Endothelial cell (in vitro differentiated cells): ENCODE results near the gene CFHR3. TPM values are rescaled to one million over a fixed set of nuclear protein-coding genes. Genes with fewer than 3 reads are reported as not detected.
"Not testable (repeated sequence)": the region's sequence is repeated elsewhere in the genome, so short reads cannot be mapped to it uniquely, and the experiment has no call there.

ENCODE experiments used
- DNase-seq: peaks from one replicate; pipeline ENCODE4 v3.0.0; 2021; ENCODE audit warnings: low spot score
- H3K27ac Mint-ChIP-seq: one replicate; pipeline ENCODE4 v1.8.0; 2021; ENCODE audit warnings: mixed read lengths, inconsistent platforms; ENCODE audit not compliant: unreplicated experiment
- H3K27me3 Mint-ChIP-seq: one replicate; pipeline ENCODE4 v1.8.0; 2021; ENCODE audit warnings: mild to moderate bottlenecking, moderate library complexity, mixed read lengths, inconsistent platforms; ENCODE audit not compliant: unreplicated experiment
- H3K36me3 Mint-ChIP-seq: one replicate; pipeline ENCODE4 v1.8.0; 2021; ENCODE audit warnings: mild to moderate bottlenecking, low read depth, mixed read lengths, inconsistent platforms; ENCODE audit not compliant: unreplicated experiment
- H3K4me1 Mint-ChIP-seq: one replicate; pipeline ENCODE4 v1.8.0; 2021; ENCODE audit warnings: mild to moderate bottlenecking, mixed read lengths, inconsistent platforms; ENCODE audit not compliant: unreplicated experiment
- H3K4me3 Mint-ChIP-seq: one replicate; pipeline ENCODE4 v1.8.0; 2021; ENCODE audit warnings: mild to moderate bottlenecking, mixed read lengths, inconsistent platforms; ENCODE audit not compliant: unreplicated experiment
- H3K9me3 Mint-ChIP-seq: one replicate; pipeline ENCODE4 v1.8.0; 2021; ENCODE audit warnings: mixed read lengths, inconsistent platforms; ENCODE audit not compliant: unreplicated experiment
- total RNA-seq: library from RNA; stranded (reverse); fragmentation: NEBNext Ultra II Directional; extraction: Animal tissue kit (Norgen Biotek cat#: 25700); gene quantifications from one replicate; pipeline ENCODE4 v1.2.1, GENCODE V29; 2021; ENCODE audit not compliant: unreplicated experiment
- TF ChIP-seq, protein P1 (sequence below): fragments of 200-600 bp; sonication (generic); IDR thresholded peaks from one replicate; pipeline ENCODE4 v1.5.0; 2021; ENCODE audit warnings: antibody characterized with exemption; ENCODE audit not compliant: unreplicated experiment

The CFHR3 gene
- total RNA-seq, 1 donor from 2014 or later: not detected

GRCh38 chr1:196777603-196778002 is 3.0 kb downstream of the CFHR3 start:
- no peaks in the 10 kb centered on the region for H3K27me3 Mint-ChIP-seq
- H3K4me1 Mint-ChIP-seq: no peaks in the 10 kb centered on the region
- TF ChIP-seq, protein P1, sequence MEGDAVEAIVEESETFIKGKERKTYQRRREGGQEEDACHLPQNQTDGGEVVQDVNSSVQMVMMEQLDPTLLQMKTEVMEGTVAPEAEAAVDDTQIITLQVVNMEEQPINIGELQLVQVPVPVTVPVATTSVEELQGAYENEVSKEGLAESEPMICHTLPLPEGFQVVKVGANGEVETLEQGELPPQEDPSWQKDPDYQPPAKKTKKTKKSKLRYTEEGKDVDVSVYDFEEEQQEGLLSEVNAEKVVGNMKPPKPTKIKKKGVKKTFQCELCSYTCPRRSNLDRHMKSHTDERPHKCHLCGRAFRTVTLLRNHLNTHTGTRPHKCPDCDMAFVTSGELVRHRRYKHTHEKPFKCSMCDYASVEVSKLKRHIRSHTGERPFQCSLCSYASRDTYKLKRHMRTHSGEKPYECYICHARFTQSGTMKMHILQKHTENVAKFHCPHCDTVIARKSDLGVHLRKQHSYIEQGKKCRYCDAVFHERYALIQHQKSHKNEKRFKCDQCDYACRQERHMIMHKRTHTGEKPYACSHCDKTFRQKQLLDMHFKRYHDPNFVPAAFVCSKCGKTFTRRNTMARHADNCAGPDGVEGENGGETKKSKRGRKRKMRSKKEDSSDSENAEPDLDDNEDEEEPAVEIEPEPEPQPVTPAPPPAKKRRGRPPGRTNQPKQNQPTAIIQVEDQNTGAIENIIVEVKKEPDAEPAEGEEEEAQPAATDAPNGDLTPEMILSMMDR: no peak
- DNase-seq: no peak
- H3K36me3 Mint-ChIP-seq: no peaks in the 10 kb centered on the region
- H3K27ac Mint-ChIP-seq: no peak overlapping the region
- H3K4me3 Mint-ChIP-seq: no peak overlapping the region
- H3K9me3 Mint-ChIP-seq: no peaks in the 10 kb centered on the region

- no peak overlapping the region for H3K27ac Mint-ChIP-seq
- no peaks in the 10 kb centered on the region for H3K36me3 Mint-ChIP-seq
- TF ChIP-seq, protein P1: peak; percentile 59
- peaks cover under 1% of the 10 kb centered on the region for H3K27me3 Mint-ChIP-seq
- no peaks in the 10 kb centered on the region for H3K4me1 Mint-ChIP-seq
- H3K4me3 Mint-ChIP-seq: no peak overlapping the region
- DNase-seq: no peak
- H3K9me3 Mint-ChIP-seq: no peaks in the 10 kb centered on the region
Measured at GRCh38 chr1:196779093-196779492, 4.5 kb downstream of the CFHR3 start.

GRCh38 chr1:196791252-196791651 is 16.6 kb downstream of the CFHR3 start:
- H3K9me3 Mint-ChIP-seq, H3K4me1 Mint-ChIP-seq, H3K27ac Mint-ChIP-seq, H3K36me3 Mint-ChIP-seq, DNase-seq, H3K27me3 Mint-ChIP-seq, H3K4me3 Mint-ChIP-seq: not testable (repeated sequence)

GRCh38 chr1:196794103-196794502 is 19.5 kb downstream of the CFHR3 start:
- H3K9me3 Mint-ChIP-seq, H3K27ac Mint-ChIP-seq, H3K27me3 Mint-ChIP-seq, H3K4me3 Mint-ChIP-seq, H3K4me1 Mint-ChIP-seq, DNase-seq, H3K36me3 Mint-ChIP-seq: not testable (repeated sequence)

- Mint-ChIP-seq H3K4me1 (no peaks in the 10 kb centered on the region), H3K9me3 (no peaks in the 10 kb centered on the region), H3K27me3 (peaks cover 1% of the 10 kb centered on the region), H3K36me3 (peaks cover 4% of the 10 kb centered on the region), H3K27ac (no peak overlapping the region), H3K4me3 (no peak overlapping the region)
- DNase-seq: no peak
- TF ChIP-seq, protein P1: no peak
Measured at GRCh38 chr1:196797891-196798290, 23.3 kb downstream of the CFHR3 start.

GRCh38 chr1:196801920-196802319 is 27.3 kb downstream of the CFHR3 start:
- H3K9me3 Mint-ChIP-seq, H3K36me3 Mint-ChIP-seq, H3K27ac Mint-ChIP-seq, H3K27me3 Mint-ChIP-seq, DNase-seq, H3K4me3 Mint-ChIP-seq, H3K4me1 Mint-ChIP-seq: not testable (repeated sequence)
